Muscle layer of colon (tissue), 2 donors: Measurements from ENCODE around the gene CSF1R.
"Not testable (repeated sequence)": the region's sequence is repeated elsewhere in the genome, so short reads cannot be mapped to it uniquely, and the experiment has no call there.

Experiments
- H3K27ac ChIP-seq: one replicate; pipeline ENCODE4 v1.7.0; 2013; ENCODE audit warnings: low read depth, mild to moderate bottlenecking, low read length, moderate library complexity
- H3K27me3 ChIP-seq, 2 donors: one replicate each; pipeline ENCODE4 v1.7.0; 2013; ENCODE audit warnings: low read length in 2 of 2, mild to moderate bottlenecking in 2 of 2; ENCODE audit not compliant: insufficient read depth in 2 of 2, control insufficient read depth in 1 of 2
- H3K36me3 ChIP-seq: one replicate; pipeline ENCODE4 v1.7.0; 2013; ENCODE audit warnings: mild to moderate bottlenecking, low read length; ENCODE audit not compliant: insufficient read depth
- H3K4me1 ChIP-seq: one replicate; pipeline ENCODE4 v1.7.0; 2013; ENCODE audit warnings: mild to moderate bottlenecking, low read length; ENCODE audit not compliant: insufficient read depth
- H3K4me3 ChIP-seq, 2 donors: one replicate each; pipeline ENCODE4 v1.7.0; 2013; ENCODE audit warnings: low read length in 2 of 2, low read depth in 1 of 2, mild to moderate bottlenecking in 1 of 2, moderate library complexity in 1 of 2
- H3K9ac ChIP-seq: one replicate; pipeline ENCODE4 v1.7.0; 2013; ENCODE audit warnings: low read length
- H3K9me3 ChIP-seq: one replicate; pipeline ENCODE4 v1.7.0; 2013; ENCODE audit warnings: mild to moderate bottlenecking, low read length
- donor health status: abdominal sarcoma.
- donor health status: Adenocarcinoma of cecum.

CSF1R gene

DNA sequence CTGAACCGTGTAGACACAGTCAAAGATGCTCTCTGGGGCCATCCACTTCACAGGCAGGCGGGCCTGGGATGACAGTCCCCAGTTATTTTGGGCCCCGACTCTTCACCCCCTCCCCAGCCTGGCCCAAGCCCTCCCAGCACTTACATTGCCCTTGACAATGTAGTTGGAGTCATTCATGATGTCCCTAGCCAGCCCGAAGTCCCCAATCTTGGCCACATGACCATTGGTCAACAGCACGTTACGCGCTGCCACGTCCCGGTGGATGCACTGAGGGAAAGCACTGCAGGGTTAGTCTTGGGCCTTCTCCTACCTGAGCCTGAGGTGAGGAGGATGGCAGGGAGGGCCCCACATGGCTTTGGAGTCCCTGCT, 30.3 kb downstream of the CSF1R start:
- Histone ChIP-seq H3K36me3 (peaks cover 35% of the 10 kb centered on the region), H3K9ac (no peak overlapping the region), H3K9me3 (no peaks in the 10 kb centered on the region), H3K27me3 (no peaks in the 10 kb centered on the region), H3K27ac (no peak overlapping the region), H3K4me1 (no peaks in the 10 kb centered on the region), H3K4me3 (no peak overlapping the region)

DNA sequence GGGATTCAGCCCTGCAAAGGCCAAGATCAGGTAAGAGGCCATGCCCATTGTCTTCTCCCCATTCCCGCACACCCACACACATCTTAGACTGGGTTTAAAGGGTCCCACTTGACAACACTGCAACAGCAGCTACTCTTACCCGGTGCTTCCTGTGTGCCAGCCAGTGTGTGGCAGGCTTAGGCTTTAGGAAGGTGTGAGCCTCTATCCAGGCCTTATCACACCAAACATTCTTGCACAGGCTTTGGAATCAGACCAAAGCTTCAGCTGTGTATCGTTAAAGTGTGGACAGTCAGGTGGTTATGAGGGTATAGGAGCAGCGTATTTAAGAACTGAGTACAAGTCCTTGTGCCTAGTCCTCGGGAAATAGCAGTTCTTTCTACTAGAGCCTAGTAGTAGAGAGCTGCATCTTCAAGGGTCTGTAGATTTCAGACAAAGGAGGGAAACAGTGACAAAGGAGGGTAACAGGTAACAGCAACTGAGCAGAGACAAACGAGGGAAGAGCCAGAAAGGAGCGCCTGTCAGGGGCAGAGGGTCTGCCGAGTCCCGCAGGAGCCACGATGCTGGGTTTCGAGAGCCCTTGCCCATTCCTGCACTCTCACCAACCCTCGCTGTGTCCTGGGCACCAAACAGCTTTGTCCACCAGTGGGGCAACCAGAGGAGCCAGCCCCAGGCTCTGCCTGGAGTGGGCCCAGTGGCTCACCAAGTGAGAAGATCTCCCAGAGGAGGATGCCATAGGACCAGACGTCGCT, 30.9 kb downstream of the CSF1R start:
- H3K9ac ChIP-seq, result no peak overlapping the region
- H3K27me3 ChIP-seq, result no peaks in the 10 kb centered on the region
- peaks cover 41% of the 10 kb centered on the region for H3K36me3 ChIP-seq
- H3K4me1 ChIP-seq, result no peaks in the 10 kb centered on the region
- no peak overlapping the region for H3K4me3 ChIP-seq
- H3K9me3 ChIP-seq, result no peaks in the 10 kb centered on the region
- no peak overlapping the region for H3K27ac ChIP-seq

DNA sequence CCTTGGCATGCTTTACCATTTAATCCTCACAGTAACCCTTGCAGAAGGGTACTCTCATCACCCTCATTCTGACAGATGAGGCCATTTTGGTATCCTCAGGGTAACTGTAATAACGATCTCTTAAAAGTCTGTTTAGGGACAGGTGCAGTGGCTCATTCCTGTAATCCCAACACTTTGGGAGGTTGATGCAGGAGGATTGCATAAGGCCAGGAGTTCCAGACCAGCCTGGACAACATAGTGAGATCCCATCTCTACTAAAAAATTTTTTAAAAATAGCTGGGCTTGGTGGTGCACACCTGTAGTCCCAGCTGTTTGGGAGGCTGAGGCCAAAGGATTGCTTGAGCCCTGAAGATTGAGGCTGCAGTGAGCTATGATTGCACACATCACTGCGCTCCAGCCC, 31.8 kb downstream of the CSF1R start:
- H3K27ac ChIP-seq, result no peak overlapping the region

DNA sequence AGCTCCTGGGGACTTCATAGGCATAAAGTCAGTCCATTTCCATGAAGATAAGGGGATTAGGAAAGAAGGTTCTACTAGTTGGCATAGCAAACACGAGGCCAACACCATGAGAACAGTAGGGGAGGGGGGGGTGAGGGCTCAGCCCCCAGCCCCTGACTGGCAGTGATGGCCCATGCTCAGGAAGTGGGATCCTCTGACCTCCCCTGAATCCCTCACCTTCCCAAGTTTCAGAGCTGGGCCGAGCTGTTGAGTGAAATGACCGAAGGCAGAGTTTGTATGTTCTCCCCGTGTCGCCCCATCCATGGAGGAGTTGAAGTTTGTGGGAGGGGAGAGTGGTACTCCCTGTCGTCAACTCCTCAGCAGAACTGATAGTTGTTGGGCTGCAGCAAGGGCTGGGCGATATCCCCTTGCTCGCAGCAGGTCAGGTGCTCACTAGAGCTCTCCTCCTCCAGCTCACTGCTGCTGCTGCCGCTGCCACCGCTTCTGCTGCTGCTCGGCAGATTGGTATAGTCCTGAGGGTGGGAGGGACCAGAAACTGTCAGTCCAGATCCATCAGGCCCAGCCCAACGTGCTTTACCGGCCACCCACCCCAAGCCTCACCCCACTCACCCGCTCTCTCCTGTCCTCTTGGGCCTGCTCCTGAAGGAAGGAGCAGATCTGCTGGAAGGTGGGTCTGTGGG, 32.5 kb downstream of the CSF1R start:
- H3K9ac ChIP-seq, result no peak overlapping the region
- no peak overlapping the region for H3K27ac ChIP-seq
- H3K4me1 ChIP-seq, result no peaks in the 10 kb centered on the region

More for the DNA sequence above, 31.8 kb downstream of the CSF1R start:
- peaks cover 50% of the 10 kb centered on the region for H3K36me3 ChIP-seq
- H3K4me3 ChIP-seq, result no peak overlapping the region
- H3K4me1 ChIP-seq, result no peaks in the 10 kb centered on the region
- H3K9ac ChIP-seq, result no peak overlapping the region
- H3K9me3 ChIP-seq, result no peaks in the 10 kb centered on the region
- no peaks in the 10 kb centered on the region for H3K27me3 ChIP-seq

DNA sequence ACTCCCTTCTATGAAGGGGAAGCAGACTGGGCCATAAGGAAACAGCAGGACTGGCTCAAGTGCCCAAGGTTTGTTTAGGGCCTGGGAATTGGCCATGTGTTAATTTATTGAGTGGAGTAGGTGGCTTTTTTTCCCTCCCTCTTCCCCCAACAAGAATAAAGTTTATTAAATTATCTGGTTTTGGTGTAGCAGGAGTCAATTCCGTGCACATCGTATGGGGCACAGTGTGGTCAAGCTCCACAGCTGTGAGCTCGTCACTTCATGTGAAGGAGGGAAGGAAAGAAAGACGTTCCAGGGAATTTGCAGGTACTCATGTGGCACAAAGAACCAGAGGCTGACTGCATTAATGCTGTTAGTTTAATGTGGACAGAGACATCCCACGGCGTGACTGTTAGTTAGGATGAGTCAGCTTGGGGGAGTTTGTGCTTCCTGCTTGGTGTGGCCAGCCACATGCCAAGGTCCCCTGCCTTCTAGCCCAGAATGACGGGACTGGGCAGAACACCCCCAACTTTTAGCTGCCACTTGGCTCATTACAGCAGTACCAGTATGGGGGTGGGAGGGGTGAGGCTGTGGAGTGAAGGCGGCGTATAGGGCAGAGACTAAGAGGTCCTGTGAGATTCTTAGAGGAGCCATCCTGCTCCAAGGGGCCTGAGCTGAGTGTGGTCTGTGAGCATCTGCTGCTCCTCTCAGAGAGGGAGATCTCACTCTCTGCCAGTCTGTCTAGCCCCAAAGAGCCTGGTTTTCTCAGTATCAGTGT, 33.2 kb downstream of the CSF1R start:
- no peak overlapping the region for H3K4me3 ChIP-seq
- no peaks in the 10 kb centered on the region for H3K9me3 ChIP-seq
- H3K4me1 ChIP-seq, result no peaks in the 10 kb centered on the region
- no peaks in the 10 kb centered on the region for H3K27me3 ChIP-seq
- H3K9ac ChIP-seq, result no peak overlapping the region
- no peak overlapping the region for H3K27ac ChIP-seq
- peaks cover 65% of the 10 kb centered on the region for H3K36me3 ChIP-seq

More for the DNA sequence above, 32.5 kb downstream of the CSF1R start:
- no peaks in the 10 kb centered on the region for H3K9me3 ChIP-seq
- no peaks in the 10 kb centered on the region for H3K27me3 ChIP-seq
- no peak overlapping the region for H3K4me3 ChIP-seq
- H3K36me3 ChIP-seq, result peaks cover 57% of the 10 kb centered on the region

DNA sequence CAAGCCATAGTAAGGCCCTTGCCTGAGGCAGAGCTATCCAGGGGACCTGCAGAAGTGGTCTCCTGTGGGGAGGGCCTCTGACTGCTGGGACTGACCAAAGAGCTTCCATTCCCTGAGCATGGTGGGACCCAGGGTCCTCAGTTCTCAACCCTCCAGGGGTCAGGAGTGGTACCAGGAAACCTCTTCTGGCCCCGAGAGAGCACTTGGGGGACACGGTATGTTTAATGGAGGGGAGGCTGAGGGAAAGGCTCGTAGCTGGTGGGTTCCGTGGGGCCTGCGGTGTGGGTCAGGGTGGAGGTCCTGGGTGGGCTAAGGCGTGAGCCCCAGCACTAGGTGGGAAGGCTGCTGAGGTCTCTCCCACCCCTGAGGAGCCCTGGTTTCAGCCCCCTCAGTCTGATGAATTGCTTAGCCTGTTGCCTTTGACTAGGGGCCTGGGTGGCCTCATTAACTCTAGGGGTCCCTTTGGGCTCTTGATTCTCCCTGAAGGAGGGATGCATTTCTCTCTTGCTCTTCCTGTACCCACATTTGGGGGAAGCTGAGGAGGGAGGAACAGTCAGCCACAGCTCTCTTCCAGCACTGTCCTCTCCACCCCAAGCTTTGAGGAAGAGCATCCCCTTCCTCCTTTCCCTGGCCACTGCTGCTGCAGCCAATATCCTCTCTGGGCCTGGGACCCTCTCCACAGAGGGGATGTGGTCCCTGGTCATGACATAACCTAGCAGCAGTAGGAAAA, 34.0 kb downstream of the CSF1R start:
- no peaks in the 10 kb centered on the region for H3K4me1 ChIP-seq
- no peak overlapping the region for H3K9ac ChIP-seq
- H3K27ac ChIP-seq, result no peak overlapping the region
- no peaks in the 10 kb centered on the region for H3K27me3 ChIP-seq
- H3K4me3 ChIP-seq, result no peak overlapping the region
- H3K36me3 ChIP-seq, result peaks cover 72% of the 10 kb centered on the region
- no peaks in the 10 kb centered on the region for H3K9me3 ChIP-seq

DNA sequence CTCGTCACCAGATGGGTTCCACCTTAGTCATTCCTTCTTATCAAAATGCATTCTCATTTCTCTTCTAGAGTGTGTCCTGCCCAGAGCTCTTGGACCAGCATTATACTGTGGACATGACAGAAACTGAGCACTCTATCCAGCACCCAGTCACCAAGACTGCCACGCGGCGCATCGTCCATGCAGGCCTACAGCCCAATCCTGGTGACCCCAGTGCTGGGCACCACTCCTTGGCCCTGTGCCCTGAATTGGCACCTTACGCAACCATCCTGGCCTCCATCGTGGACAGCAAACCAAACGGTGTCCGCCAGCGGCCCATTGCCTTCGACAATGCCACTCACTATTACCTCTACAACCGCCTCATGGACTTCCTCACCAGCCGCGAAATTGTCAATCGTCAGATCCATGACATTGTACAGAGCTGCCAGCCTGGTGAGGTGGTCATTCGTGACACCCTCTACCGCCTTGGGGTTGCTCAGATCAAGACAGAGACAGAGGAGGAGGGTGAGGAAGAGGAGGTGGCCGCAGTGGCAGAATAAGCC, 34.6 kb downstream of the CSF1R start:
- no peak overlapping the region for H3K27ac ChIP-seq
- no peaks in the 10 kb centered on the region for H3K4me1 ChIP-seq
- no peaks in the 10 kb centered on the region for H3K27me3 ChIP-seq
- H3K4me3 ChIP-seq, result no peak overlapping the region
- H3K9ac ChIP-seq, result no peak overlapping the region
- H3K9me3 ChIP-seq, result no peaks in the 10 kb centered on the region
- H3K36me3 ChIP-seq, result peaks cover 78% of the 10 kb centered on the region

DNA sequence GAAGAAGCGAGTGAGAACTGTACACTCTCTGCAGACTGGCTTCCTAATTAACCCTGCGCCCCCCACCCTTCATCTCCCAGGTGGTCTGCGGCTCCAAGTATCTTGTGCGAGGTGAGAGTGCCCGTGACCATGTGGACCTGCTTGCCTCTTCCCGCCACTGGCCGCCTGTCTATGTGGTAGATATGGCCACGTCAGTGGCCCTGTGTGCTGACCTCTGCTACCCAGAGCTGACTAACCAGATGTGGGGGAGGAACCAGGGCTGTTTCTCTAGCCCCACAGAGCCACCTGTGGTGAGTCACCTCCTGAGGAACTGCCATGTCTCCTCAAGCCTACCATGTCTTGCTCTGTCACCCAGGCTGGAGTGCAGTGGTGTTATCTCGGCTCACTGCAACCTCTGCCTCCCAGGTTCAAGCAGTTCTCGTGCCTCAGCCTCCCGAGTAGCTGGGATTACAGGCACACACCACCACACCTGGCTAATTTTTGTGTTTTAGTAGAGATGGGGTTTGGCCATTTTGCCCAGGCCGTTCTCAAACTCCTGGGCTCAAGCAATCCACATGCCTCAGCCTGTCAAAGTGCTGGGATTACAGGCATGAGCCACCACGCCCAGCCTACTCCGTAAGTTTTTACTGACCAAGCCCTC, 36.1 kb downstream of the CSF1R start:
- H3K4me1 ChIP-seq, result not testable (repeated sequence)

DNA sequence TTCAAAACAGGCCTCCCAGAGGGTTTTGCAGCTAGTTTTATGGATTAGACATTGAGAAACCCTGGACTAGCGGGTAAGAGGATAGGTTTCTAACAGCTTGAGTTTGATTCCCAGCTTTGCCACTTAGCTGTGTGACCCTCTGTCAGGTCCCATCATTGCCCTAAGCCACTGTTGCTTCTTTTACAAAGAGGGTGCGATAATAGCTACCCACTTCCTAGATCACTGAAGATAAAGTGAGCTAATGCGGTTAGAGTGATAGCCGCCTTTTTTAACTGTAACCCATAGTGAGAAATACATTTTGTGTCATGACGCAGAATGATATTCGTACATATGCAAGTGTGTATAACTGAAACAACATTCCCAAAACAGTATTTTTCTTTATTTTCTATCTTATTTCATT, 40.3 kb downstream of the CSF1R start:
- Histone ChIP-seq H3K4me3 (no peak overlapping the region), H3K4me1 (no peaks in the 10 kb centered on the region), H3K27ac (no peak overlapping the region), H3K9me3 (no peaks in the 10 kb centered on the region), H3K36me3 (peaks cover 92% of the 10 kb centered on the region), H3K27me3 (no peaks in the 10 kb centered on the region), H3K9ac (no peak overlapping the region)

More for the DNA sequence above, 36.1 kb downstream of the CSF1R start:
- not testable (repeated sequence) for H3K4me3 ChIP-seq, H3K27me3 ChIP-seq, H3K9me3 ChIP-seq, H3K9ac ChIP-seq, H3K27ac ChIP-seq
- H3K36me3 ChIP-seq, result peaks cover 88% of the 10 kb centered on the region

DNA sequence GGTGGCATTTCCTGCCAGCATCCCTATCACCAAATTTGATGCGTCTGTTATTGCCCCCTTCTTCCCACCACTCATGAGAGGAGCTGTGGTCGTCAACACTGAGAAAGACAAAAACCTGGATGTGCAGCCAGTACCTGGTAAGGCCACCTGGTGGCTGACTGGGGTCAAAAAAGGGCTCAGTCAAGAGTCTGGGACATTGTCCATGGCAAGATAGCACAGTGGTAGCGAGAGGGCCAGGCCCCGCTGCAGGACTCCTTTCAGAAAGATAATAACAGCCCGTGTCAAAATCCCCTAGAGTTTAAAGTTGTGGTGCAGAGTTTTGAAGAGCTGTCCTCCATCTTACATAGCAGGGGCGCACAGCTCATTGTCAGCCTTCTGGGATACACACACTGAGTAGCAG, 40.8 kb downstream of the CSF1R start:
- Histone ChIP-seq H3K36me3 (peaks cover 92% of the 10 kb centered on the region), H3K4me3 (no peak overlapping the region), H3K27ac (no peak overlapping the region), H3K9ac (no peak overlapping the region), H3K9me3 (no peaks in the 10 kb centered on the region), H3K4me1 (no peaks in the 10 kb centered on the region), H3K27me3 (no peaks in the 10 kb centered on the region)
